HG03025 (cell line): ENCODE results near the gene G2E3.
"Not testable (repeated sequence)": the region's sequence is repeated elsewhere in the genome, so short reads cannot be mapped to it uniquely, and the experiment has no call there.

Experiments
- ATAC-seq: cut with Tn5 transposase; IDR thresholded peaks from one replicate; pipeline ENCODE4 v1.9.1; 2021; ENCODE audit warnings: mild to moderate bottlenecking, moderate library complexity; ENCODE audit not compliant: unreplicated experiment, low FRiP score

Gene G2E3

GRCh38 chr14:30559638-30560091 is 707 bp downstream of the G2E3 start:
- ATAC-seq: peak; percentile 25

- no peak for ATAC-seq
These were observed 1.6 kb downstream of the G2E3 start for GRCh38 chr14:30560581-30560980.

- ATAC-seq: no peak
These were observed 5.4 kb downstream of the G2E3 start for GRCh38 chr14:30564235-30564867.

- no peak for ATAC-seq
These were observed 5.9 kb downstream of the G2E3 start for GRCh38 chr14:30564868-30565248.

- no peak for ATAC-seq
These were observed 10.4 kb downstream of the G2E3 start for GRCh38 chr14:30569216-30569902.

GRCh38 chr14:30569903-30570226 is 10.9 kb downstream of the G2E3 start:
- ATAC-seq: no peak

GRCh38 chr14:30572237-30572636 is 13.3 kb downstream of the G2E3 start:
- no peak for ATAC-seq

GRCh38 chr14:30572771-30573170 is 13.8 kb downstream of the G2E3 start:
- ATAC-seq: no peak

GRCh38 chr14:30573226-30573814 is 14.4 kb downstream of the G2E3 start:
- ATAC-seq: no peak

GRCh38 chr14:30573966-30574365 is 15.0 kb downstream of the G2E3 start:
- no peak for ATAC-seq

- not testable (repeated sequence) for ATAC-seq
These were observed 15.8 kb downstream of the G2E3 start for GRCh38 chr14:30574777-30575176.

- not testable (repeated sequence) for ATAC-seq
These were observed 17.4 kb downstream of the G2E3 start for GRCh38 chr14:30576333-30576732.

GRCh38 chr14:30580616-30581282 is 21.8 kb downstream of the G2E3 start:
- no peak for ATAC-seq

- no peak for ATAC-seq
These were observed 22.3 kb downstream of the G2E3 start for GRCh38 chr14:30581283-30581625.

GRCh38 chr14:30582376-30582775 is 23.4 kb downstream of the G2E3 start:
- no peak for ATAC-seq

- no peak for ATAC-seq
These were observed 25.2 kb downstream of the G2E3 start for GRCh38 chr14:30584058-30584630.

- ATAC-seq: no peak
These were observed 26.2 kb downstream of the G2E3 start for GRCh38 chr14:30585204-30585603.

- ATAC-seq: no peak
These were observed 28.2 kb downstream of the G2E3 start for GRCh38 chr14:30587141-30587540.

- no peak for ATAC-seq
These were observed 29.9 kb downstream of the G2E3 start for GRCh38 chr14:30588873-30589272.

GRCh38 chr14:30596935-30597334 is 38.0 kb downstream of the G2E3 start:
- ATAC-seq: no peak

GRCh38 chr14:30597504-30597903 is 38.5 kb downstream of the G2E3 start:
- ATAC-seq: no peak
